ENCODE results near the gene RARRES1. TPM values are rescaled to one million over a fixed set of nuclear protein-coding genes. Genes with fewer than 3 reads are reported as not detected.

The RARRES1 gene
- total RNA-seq, 1 experiment from 2014 or later: 0.73 TPM

DNA sequence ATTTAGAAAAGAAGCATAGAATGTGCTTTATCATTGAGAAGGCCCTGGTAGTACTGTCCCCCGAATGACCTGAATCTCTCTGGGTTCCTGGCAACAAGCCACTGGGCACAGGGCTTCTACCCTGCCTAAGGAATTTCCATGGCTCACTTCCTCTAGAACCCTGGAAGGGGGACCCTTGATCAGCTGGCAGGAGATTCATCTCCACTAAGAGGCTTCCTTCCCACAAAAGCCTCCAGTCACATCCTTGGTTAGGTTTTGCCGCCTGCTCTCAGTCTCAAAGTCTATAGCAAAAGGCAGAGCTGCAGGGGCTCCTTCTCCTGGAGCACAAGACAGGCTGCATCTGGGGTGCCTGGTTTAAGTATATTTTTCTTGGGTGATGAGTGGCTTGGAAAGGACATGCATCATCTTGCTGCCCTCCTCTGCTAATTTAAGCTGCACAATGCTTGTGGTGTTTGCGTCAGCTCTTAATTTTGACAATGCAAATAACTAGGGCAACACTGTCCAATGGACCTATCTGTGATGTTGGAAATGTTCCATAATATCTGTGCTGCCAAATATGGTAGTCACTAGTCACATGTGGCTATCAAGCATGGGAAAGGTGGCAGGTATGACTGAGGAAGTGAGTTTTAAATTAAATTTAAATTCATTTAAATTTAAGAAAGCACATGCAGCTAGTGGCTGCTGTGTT is 33.4 kb upstream of the RARRES1 start:
- H3K4me2 ChIP-seq (ENCODE audit: low read length): 0 out of 2 replicates have a peak overlapping the region, but pooled peaks have one; percentile 2
- ChIA-PET POLR2A (ENCODE audit: unreplicated experiment) (no interaction called here), CTCF (interaction anchor here (0.6 kb wide), 1 partner anchor 24 kb away, joined by 16 read pairs; no protein-coding TSS in a partner anchor)
- H3K79me2 ChIP-seq (ENCODE audit: low read length): no peaks in the 10 kb centered on the region
- DNase-seq (no peak), ATAC-seq (no peak)
- BruUV-seq (replicated peaks): no TSS peak
- no peaks in the 10 kb centered on the region for H4K20me1 ChIP-seq (ENCODE audit: low read length)
- H3K9ac ChIP-seq (ENCODE audit: low read length): peak overlapping the region; percentile 50
- intact Hi-C loops (cut with micrococcal nuclease): no loop called here
- no peak overlapping the region for H3K4me3 ChIP-seq (ENCODE audit: low read length)
- peaks cover 73% of the 10 kb centered on the region for H3K4me1 ChIP-seq (ENCODE audit: insufficient read depth, low read length)
- no peaks in the 10 kb centered on the region for H3K9me3 ChIP-seq (ENCODE audit: low read length)
- no peaks in the 10 kb centered on the region for H3K27me3 ChIP-seq (ENCODE audit: low read length)
- H2AFZ ChIP-seq (ENCODE audit: low read length): no peak overlapping the region
- TF ChIP-seq, protein P1, sequence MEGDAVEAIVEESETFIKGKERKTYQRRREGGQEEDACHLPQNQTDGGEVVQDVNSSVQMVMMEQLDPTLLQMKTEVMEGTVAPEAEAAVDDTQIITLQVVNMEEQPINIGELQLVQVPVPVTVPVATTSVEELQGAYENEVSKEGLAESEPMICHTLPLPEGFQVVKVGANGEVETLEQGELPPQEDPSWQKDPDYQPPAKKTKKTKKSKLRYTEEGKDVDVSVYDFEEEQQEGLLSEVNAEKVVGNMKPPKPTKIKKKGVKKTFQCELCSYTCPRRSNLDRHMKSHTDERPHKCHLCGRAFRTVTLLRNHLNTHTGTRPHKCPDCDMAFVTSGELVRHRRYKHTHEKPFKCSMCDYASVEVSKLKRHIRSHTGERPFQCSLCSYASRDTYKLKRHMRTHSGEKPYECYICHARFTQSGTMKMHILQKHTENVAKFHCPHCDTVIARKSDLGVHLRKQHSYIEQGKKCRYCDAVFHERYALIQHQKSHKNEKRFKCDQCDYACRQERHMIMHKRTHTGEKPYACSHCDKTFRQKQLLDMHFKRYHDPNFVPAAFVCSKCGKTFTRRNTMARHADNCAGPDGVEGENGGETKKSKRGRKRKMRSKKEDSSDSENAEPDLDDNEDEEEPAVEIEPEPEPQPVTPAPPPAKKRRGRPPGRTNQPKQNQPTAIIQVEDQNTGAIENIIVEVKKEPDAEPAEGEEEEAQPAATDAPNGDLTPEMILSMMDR (conservative IDR thresholded peaks at IDR 0.05; ENCODE audit: low read depth, low read length): no peak
- TF ChIP-seq EZH2 (IDR thresholded peaks at IDR 0.05; ENCODE audit: low read length, unreplicated experiment) (no peak), EZH2phosphoT487 (IDR thresholded peaks at IDR 0.05; ENCODE audit: borderline replicate concordance, low read length) (no peak)
- H3K36me3 ChIP-seq (ENCODE audit: low read depth, low read length): no peaks in the 10 kb centered on the region
- H3K27ac ChIP-seq (ENCODE audit: low read length): peak overlapping the region; percentile 100
- peaks cover 7% of the 10 kb centered on the region for H3F3A ChIP-seq (ENCODE audit: low read length, unreplicated experiment)
- no peaks in the 10 kb centered on the region for H3K9me2 ChIP-seq (replicated peaks; ENCODE audit: low read length)

DNA sequence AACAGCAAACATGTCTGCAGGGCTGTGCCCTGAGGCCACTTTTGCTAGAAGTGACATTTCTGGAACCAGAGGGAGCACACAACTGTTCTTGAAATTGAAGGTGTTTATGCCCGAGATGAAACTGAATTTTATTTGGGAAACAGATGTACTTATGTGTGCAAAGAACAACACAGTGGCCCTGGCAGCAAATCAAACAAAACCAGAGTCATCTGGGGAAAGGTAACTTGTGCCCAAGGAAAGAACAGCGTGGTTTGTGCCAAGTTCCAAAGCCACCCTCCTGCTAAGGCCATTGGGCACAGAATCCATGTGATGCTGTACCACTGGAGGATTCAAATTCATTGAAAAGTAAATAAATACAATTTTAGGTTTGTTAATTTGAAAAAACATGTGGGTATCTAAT is 31.2 kb upstream of the RARRES1 start:
- no peak overlapping the region for H3K4me3 ChIP-seq (ENCODE audit: low read length)
- ChIA-PET CTCF (no interaction called here), POLR2A (ENCODE audit: unreplicated experiment) (no interaction called here)
- no TSS peak for BruUV-seq (replicated peaks)
- TF ChIP-seq EZH2phosphoT487 (IDR thresholded peaks at IDR 0.05; ENCODE audit: borderline replicate concordance, low read length): no peak
- no peak for TF ChIP-seq EZH2 (IDR thresholded peaks at IDR 0.05; ENCODE audit: low read length, unreplicated experiment)
- TF ChIP-seq, protein P1 (conservative IDR thresholded peaks at IDR 0.05; ENCODE audit: low read depth, low read length): no peak
- no peak for ATAC-seq
- H3K9ac ChIP-seq (ENCODE audit: low read length): peak overlapping the region; percentile 1; the same call in 1 of the 2 replicates
- no peaks in the 10 kb centered on the region for H3K9me3 ChIP-seq (ENCODE audit: low read length)
- no peaks in the 10 kb centered on the region for H3K9me2 ChIP-seq (replicated peaks; ENCODE audit: low read length)
- peak overlapping the region; percentile 74 for H3K27ac ChIP-seq (ENCODE audit: low read length)
- no peaks in the 10 kb centered on the region for H3K36me3 ChIP-seq (ENCODE audit: low read depth, low read length)
- no peaks in the 10 kb centered on the region for H3K79me2 ChIP-seq (ENCODE audit: low read length)
- intact Hi-C loops (cut with micrococcal nuclease): no loop called here
- no peak overlapping the region for H2AFZ ChIP-seq (ENCODE audit: low read length)
- H3K4me1 ChIP-seq (ENCODE audit: insufficient read depth, low read length): peaks cover 56% of the 10 kb centered on the region
- no peak overlapping the region for H3K4me2 ChIP-seq (ENCODE audit: low read length)
- no peaks in the 10 kb centered on the region for H3K27me3 ChIP-seq (ENCODE audit: low read length)
- peak; percentile 30 for DNase-seq
- H4K20me1 ChIP-seq (ENCODE audit: low read length): no peaks in the 10 kb centered on the region
- H3F3A ChIP-seq (ENCODE audit: low read length, unreplicated experiment): no peaks in the 10 kb centered on the region

DNA sequence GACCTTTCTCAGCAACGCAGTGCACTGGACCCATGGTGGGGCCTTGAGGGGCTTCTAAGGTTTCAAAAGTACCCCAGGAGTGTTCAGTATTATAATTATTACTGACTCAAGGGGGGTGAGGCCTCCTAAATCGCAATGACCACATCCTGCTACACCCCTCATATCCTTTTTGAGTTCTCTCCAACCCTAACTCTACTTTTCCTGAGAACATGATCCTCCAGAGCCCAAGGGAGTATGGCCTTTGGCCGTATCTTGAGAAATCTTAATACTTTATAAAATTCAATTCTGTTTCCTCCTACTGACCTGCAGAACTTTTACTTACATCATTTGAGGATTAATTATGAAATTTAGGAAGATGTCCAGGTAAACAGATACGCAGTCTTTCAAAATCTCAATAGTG is 30.4 kb upstream of the RARRES1 start:
- no peaks in the 10 kb centered on the region for H3F3A ChIP-seq (ENCODE audit: low read length, unreplicated experiment)
- no peaks in the 10 kb centered on the region for H3K79me2 ChIP-seq (ENCODE audit: low read length)
- peak overlapping the region; percentile 74 for H3K27ac ChIP-seq (ENCODE audit: low read length)
- H3K9me3 ChIP-seq (ENCODE audit: low read length): no peaks in the 10 kb centered on the region
- H3K4me3 ChIP-seq (ENCODE audit: low read length): no peak overlapping the region
- DNase-seq (no peak), ATAC-seq (no peak)
- ChIA-PET CTCF (no interaction called here), POLR2A (ENCODE audit: unreplicated experiment) (no interaction called here)
- H3K27me3 ChIP-seq (ENCODE audit: low read length): no peaks in the 10 kb centered on the region
- intact Hi-C loops (cut with micrococcal nuclease): no loop called here
- no peak overlapping the region; the same call in 1 of the 2 replicates for H3K9ac ChIP-seq (ENCODE audit: low read length)
- no peaks in the 10 kb centered on the region for H3K36me3 ChIP-seq (ENCODE audit: low read depth, low read length)
- no TSS peak for BruUV-seq (replicated peaks)
- H2AFZ ChIP-seq (ENCODE audit: low read length): no peak overlapping the region
- H3K9me2 ChIP-seq (replicated peaks; ENCODE audit: low read length): no peaks in the 10 kb centered on the region
- TF ChIP-seq EZH2 (IDR thresholded peaks at IDR 0.05; ENCODE audit: low read length, unreplicated experiment) (no peak), EZH2phosphoT487 (IDR thresholded peaks at IDR 0.05; ENCODE audit: borderline replicate concordance, low read length) (no peak)
- TF ChIP-seq, protein P1 (conservative IDR thresholded peaks at IDR 0.05; ENCODE audit: low read depth, low read length): no peak
- no peaks in the 10 kb centered on the region for H4K20me1 ChIP-seq (ENCODE audit: low read length)
- H3K4me2 ChIP-seq (ENCODE audit: low read length): no peak overlapping the region
- H3K4me1 ChIP-seq (ENCODE audit: insufficient read depth, low read length): peaks cover 49% of the 10 kb centered on the region

Measured in PC-3 (cell line).